SK-MEL-5 (cell line): ENCODE data around the gene ZNF697. TPM values are rescaled to one million over a fixed set of nuclear protein-coding genes. Genes with fewer than 3 reads are reported as not detected.

Experiments
- DNase-seq: peaks from one replicate; pipeline ENCODE4 v3.0.0-alpha.2; 2016; ENCODE audit warnings: low read depth, low spot score
- in situ Hi-C: cut with HindIII; loops from 2 replicates; pipeline ENCODE4 v1.10.0; 2016; ENCODE audit warnings: low sequenced_read_pairs, high pct_unique_total_duplicates, low pct_unique_long_range_greater_than_20kb
- total RNA-seq: library from RNA; depleted of rRNA; stranded (reverse); fragments of >200 nt; shearing (Covaris generic); gene quantifications from 2 replicates; pipeline ENCODE4 v1.2.3, GENCODE V29; 2014

The ZNF697 gene
- total RNA-seq, 1 experiment from 2014 or later: 80.6 TPM

- in situ Hi-C loops: no loop called here
- no peak for DNase-seq
Observed at GRCh38 chr1:119639109-119639508, 9.0 kb downstream of the ZNF697 start.

GRCh38 chr1:119637710-119638109 lies 10.4 kb downstream of the ZNF697 start:
- in situ Hi-C loops: no loop called here
- no peak for DNase-seq

DNA sequence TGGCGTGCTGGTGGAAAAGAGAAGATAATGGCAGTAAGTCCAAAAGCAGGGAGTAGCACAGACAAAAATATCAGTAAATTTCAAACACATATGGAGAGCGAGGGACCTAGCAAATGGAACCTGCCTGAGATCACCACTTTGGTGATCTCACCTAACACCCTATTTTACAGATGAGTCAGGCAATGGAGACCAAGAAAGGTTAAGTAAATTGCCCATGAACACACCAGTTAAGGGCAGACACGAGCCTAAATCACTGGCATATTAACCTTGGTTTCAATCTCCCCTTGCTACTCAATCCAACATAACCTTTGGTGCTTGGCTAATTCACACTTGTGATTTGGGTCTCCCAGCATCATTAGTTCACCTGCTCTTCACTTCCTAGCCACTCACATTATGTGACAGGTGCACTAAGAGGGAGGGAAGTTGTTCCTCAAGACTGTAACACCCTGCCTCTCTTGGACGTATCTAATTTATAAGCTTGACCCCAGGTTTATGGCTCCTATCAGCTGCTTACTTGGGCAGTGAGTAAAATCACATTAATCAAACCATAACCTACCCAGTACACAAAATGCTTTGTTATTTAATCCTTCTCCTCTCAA lies 11.5 kb downstream of the ZNF697 start:
- in situ Hi-C loops: no loop called here
- DNase-seq: no peak

DNA sequence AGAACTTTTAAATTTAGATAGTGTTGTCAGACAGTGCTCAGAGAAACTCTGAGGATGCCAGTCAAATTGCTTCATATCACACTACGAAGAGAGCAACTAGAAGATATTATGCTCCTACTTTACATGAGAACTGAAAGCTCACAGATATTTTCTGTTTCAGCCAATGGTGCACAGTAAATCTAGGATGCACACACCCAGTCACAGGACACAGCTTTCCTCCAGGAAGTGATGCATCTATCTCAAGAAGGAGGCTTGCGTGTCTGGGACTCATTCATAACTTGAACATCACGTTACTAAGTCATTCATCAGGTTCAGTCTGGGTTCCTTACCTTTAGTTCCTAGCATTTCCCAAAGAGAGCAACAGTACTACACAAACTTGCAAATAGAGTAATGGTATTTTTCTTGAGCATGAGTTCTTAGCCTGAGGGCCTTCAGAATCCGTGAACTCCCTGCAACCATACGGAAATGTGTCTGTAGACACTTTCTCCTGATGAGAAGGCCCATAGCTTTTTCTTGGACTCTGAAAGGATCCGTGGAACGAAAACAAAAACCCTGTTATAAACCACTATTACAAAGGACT lies 12.2 kb downstream of the ZNF697 start:
- in situ Hi-C loops: no loop called here

DNA sequence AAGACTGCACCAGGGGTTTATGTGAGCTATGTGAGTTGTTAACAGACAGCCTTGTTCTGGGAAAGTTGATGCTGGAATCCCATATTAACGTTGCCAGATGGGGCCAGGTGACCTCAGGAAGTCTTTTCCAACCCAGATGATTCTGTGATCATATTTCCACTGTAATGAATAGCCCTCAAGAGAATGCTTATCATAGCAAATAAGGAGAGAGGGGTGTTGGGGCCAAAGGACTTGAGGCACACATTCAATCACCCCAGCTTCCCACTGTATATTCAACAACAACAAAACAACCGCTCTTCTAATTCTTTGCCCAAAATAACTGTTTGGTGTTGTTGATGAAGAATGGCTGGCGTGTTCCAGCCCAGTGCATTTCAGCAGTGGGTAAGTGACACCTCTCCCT lies 14.1 kb downstream of the ZNF697 start:
- in situ Hi-C loops: no loop called here

More for the DNA sequence above, 12.2 kb downstream of the ZNF697 start:
- DNase-seq: peak; percentile 95

DNA sequence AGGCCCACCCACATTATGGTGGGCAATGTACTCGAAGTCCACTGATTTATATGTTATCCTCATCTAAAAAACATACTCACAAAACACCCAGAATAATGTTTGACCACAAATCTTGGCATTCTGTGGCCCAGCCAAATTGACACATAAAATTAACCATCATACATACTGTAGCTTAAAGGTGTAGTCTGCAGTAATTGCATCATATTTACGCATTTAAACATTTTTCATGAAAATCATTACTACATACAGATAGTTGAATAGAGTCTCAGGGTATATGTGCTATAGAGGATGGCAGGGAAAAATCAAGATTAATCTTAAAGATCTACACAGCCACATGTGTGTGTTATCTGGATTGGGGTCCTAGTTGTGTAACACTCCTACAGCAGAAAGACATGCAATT lies 14.5 kb downstream of the ZNF697 start:
- DNase-seq: no peak
- in situ Hi-C loops: no loop called here

More for the DNA sequence above, 14.1 kb downstream of the ZNF697 start:
- no peak for DNase-seq

GRCh38 chr1:119632841-119633240 lies 15.2 kb downstream of the ZNF697 start:
- in situ Hi-C loops: no loop called here
- no peak for DNase-seq

GRCh38 chr1:119632103-119632490 lies 16.0 kb downstream of the ZNF697 start:
- in situ Hi-C loops: no loop called here
- DNase-seq: no peak

- in situ Hi-C loops: no loop called here
- peak; percentile 69 for DNase-seq
Observed at GRCh38 chr1:119631433-119632102, 16.5 kb downstream of the ZNF697 start.

DNA sequence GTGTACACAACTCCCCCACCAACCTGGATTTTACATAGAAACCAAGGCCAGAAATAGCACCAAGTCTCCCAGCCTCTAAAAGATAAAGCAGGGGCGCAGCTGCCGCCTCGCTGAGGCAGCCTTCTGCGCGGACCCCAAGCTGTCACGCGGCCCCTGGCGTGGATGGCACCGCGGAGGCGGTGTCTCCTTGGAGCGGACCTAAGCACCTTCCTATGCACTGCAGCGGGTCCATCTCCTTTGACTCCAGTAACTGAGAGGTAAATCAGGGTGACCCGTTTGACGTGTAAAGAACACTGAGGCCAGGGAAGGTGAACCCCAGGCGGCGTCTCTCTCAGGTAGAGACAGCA lies 17.0 kb downstream of the ZNF697 start:
- in situ Hi-C loops: no loop called here

GRCh38 chr1:119626841-119627240 lies 21.2 kb downstream of the ZNF697 start:
- DNase-seq: no peak
- in situ Hi-C loops: no loop called here

More for the DNA sequence above, 17.0 kb downstream of the ZNF697 start:
- DNase-seq: no peak

- in situ Hi-C loops: no loop called here
Observed at GRCh38 chr1:119626011-119626545, 22.0 kb downstream of the ZNF697 start.

GRCh38 chr1:119623678-119624077 lies 24.4 kb downstream of the ZNF697 start:
- in situ Hi-C loops: no loop called here
- DNase-seq: no peak

More at GRCh38 chr1:119626011-119626545, 22.0 kb downstream of the ZNF697 start:
- DNase-seq: no peak

DNA sequence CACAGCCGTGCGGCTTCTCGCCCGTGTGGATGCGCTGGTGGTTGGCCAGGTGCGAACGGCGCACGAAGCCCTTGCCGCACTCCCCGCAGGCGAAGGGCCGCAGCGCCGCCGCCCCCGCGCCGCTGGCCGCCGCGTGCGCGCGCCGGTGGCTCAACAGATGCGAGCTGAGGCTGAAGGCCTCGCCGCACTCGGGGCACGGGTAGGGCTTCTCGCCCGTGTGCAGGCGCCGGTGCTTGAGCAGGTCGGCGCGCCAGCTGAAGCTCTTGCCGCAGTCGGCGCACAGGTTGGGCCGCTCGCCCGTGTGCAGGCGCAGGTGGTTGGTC lies 24.9 kb downstream of the ZNF697 start:
- in situ Hi-C loops: no loop called here
- no peak for DNase-seq

DNA sequence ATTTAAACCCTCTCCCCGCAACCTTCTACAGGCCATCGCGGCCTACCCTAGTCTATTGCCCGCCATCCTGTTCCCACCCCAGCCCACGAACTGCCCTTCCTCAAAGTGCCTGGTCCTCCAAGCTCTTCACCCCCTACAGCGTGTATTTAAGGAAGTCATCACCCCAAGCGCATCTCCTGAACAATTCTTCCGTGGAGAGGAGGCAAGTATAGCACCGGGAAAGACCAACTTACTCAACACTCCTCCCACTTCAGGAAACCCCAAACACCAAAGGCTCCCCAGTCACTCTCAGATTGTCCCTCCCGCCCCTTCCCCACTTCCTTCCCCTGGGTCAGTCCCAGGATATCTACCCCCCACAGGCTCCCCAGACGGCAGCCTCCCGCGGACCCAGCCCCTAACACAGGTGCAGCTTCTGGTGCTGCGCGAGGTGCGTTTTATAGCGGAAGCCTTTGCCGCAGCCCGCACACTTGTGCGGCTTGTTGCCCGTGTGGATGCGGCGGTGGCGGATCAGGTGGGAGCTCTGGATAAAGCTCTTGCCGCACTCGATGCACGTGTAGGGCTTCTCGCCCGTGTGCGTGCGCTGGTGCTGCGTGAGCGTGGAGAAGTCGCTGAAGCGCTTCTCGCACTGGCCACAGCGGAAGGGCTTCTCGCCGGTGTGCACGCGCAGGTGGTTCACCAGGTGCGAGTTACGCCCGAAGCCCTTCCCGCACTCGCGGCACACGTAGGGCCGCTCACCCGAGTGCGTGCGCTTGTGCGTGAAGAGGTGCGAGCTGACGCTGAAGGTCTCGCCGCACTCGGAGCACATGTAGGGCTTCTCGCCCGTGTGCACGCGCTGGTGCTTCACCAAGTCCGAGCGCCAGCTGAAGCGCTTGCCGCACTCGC lies 25.5 kb downstream of the ZNF697 start:
- in situ Hi-C loops: no loop called here
- DNase-seq: no peak

DNA sequence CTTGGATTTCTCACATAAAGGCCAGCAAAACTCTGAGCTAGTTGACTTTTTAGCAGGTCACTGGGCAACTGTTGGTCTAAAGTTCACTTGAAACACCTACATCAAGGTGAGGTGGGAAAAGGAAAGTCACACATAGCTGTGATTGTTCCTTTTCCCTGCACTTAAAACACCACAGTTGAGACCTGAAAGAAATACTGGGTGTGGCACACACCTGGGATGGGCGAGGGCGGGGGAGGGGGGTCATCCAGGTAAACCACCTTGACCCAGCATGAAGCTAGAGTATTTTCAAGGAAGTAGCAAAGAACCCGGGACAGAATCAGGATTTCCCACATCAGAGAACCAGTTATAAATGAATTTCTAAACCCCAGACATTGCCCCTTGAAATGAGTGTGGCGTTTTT lies 26.4 kb downstream of the ZNF697 start:
- in situ Hi-C loops: no loop called here
- DNase-seq: no peak

- DNase-seq: no peak
- in situ Hi-C loops: no loop called here
Observed at GRCh38 chr1:119617751-119618691, 30.0 kb downstream of the ZNF697 start.
